NCI-H187 (cell line): ENCODE results near the gene MMAB.
"Not testable (repeated sequence)": the region's sequence is repeated elsewhere in the genome, so short reads cannot be mapped to it uniquely, and the experiment has no call there.

Experiments used
- DNase-seq, 2 experiments: peaks; one replicate each; lab custom pipeline; 2025; lab: John Stamatoyannopoulos, UW

MMAB gene

GRCh38 chr12:109602132-109602531, 28.8 kb upstream of the MMAB start:
- DNase-seq: not testable (repeated sequence)

GRCh38 chr12:109601557-109601956, 28.3 kb upstream of the MMAB start:
- DNase-seq: no peak

- DNase-seq: no peak
Measured at GRCh38 chr12:109600995-109601394, 27.7 kb upstream of the MMAB start.

GRCh38 chr12:109600481-109600880, 27.2 kb upstream of the MMAB start:
- DNase-seq: no peak

GRCh38 chr12:109599087-109599486, 25.8 kb upstream of the MMAB start:
- DNase-seq: no peak

GRCh38 chr12:109598428-109598854, 25.1 kb upstream of the MMAB start:
- DNase-seq: no peak

GRCh38 chr12:109597795-109598427, 24.6 kb upstream of the MMAB start:
- DNase-seq: peak; percentile 50 to 80

GRCh38 chr12:109597414-109597794, 24.1 kb upstream of the MMAB start:
- no peak for DNase-seq

- DNase-seq: no peak
Measured at GRCh38 chr12:109596418-109597244, 23.3 kb upstream of the MMAB start.

- DNase-seq: no peak
Measured at GRCh38 chr12:109595321-109595902, 22.1 kb upstream of the MMAB start.

- DNase-seq: no peak
Measured at GRCh38 chr12:109594556-109595317, 21.4 kb upstream of the MMAB start.

GRCh38 chr12:109592905-109593272, 19.6 kb upstream of the MMAB start:
- DNase-seq: peak in 1 of 2 experiments; percentile 28

GRCh38 chr12:109592195-109592904, 19.0 kb upstream of the MMAB start:
- no peak for DNase-seq

GRCh38 chr12:109591041-109591440, 17.7 kb upstream of the MMAB start:
- DNase-seq: no peak

GRCh38 chr12:109590566-109590965, 17.3 kb upstream of the MMAB start:
- DNase-seq: no peak

- no peak for DNase-seq
Measured at GRCh38 chr12:109589691-109590245, 16.5 kb upstream of the MMAB start.

GRCh38 chr12:109589240-109589590, 15.9 kb upstream of the MMAB start:
- no peak for DNase-seq

GRCh38 chr12:109588461-109589239, 15.3 kb upstream of the MMAB start:
- DNase-seq: no peak

GRCh38 chr12:109587921-109588320, 14.6 kb upstream of the MMAB start:
- DNase-seq: no peak

GRCh38 chr12:109586385-109587296, 13.3 kb upstream of the MMAB start:
- no peak for DNase-seq
